ENCODE measurements around the gene HLA-G. TPM values are rescaled to one million over a fixed set of nuclear protein-coding genes. Genes with fewer than 3 reads are reported as not detected.

The HLA-G gene
- total RNA-seq, 2 experiments from 2014 or later, result 3.0 to 3.8 TPM

DNA sequence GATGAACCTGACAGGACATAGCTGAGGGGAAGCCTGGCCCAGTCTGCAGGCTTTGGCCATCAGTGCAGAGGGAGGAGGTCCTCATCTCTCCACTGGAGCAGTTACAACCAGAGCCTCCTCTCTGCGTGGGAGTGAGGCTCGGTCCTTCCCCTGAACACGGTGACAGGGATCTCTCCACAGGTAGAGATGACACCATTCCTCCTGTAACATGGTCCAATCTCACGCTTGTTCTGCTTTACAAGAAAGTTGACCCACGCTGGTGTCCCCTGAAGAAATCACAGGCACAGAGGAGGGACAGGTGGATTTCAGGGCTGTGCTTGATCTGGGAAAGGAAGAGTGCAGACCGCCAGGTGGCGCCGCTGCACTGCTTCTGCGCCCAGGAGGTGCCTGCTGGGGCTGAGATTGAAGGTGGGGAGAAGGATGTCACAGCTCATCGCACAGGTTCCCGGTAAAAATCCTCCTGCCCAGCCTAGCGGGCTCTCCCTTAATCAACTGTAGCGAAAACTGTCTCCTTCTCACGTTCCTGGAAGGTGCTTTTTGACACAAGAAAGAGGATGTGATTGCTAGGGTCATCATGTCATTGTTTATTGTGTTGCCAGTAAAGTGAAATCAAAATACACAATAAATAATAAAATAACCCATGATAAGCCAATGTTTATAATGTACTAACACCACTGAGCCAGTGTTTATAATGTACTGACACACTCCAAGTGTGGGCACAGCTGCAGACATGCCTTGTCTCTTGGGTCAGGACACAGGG lies 20.4 kb downstream of the HLA-G start:
- ChIA-PET CTCF (interaction anchor here (0.6 to 3.4 kb wide), 35 partner anchors 8 to 323 kb away, joined by 3 to 43 read pairs (median 4); partner anchors contain the start of gene POLR1H), POLR2A (interaction anchor here (0.6 to 0.9 kb wide), 2 partner anchors 15 to 97 kb away, joined by 3 to 5 read pairs; no protein-coding TSS in a partner anchor)
- peaks cover 46% of the 10 kb centered on the region for H3K27me3 Mint-ChIP-seq
- ATAC-seq, result peak; percentile 78
- no peaks in the 10 kb centered on the region for H3K9me3 Mint-ChIP-seq
- peaks cover 29% of the 10 kb centered on the region for H3K4me1 Mint-ChIP-seq (ENCODE audit: low read depth)
- no peak overlapping the region for H3K4me3 Mint-ChIP-seq
- DNase-seq, result peak; percentile 90
- H3K36me3 Mint-ChIP-seq (ENCODE audit: low read depth), result no peaks in the 10 kb centered on the region
- intact Hi-C loops (cut with micrococcal nuclease), result loop anchor here (2.0 to 5.0 kb wide), 2 partner anchors 119 to 165 kb away; no protein-coding TSS in a partner anchor
- no peak overlapping the region for H3K27ac Mint-ChIP-seq
- TF ChIP-seq, protein P1, sequence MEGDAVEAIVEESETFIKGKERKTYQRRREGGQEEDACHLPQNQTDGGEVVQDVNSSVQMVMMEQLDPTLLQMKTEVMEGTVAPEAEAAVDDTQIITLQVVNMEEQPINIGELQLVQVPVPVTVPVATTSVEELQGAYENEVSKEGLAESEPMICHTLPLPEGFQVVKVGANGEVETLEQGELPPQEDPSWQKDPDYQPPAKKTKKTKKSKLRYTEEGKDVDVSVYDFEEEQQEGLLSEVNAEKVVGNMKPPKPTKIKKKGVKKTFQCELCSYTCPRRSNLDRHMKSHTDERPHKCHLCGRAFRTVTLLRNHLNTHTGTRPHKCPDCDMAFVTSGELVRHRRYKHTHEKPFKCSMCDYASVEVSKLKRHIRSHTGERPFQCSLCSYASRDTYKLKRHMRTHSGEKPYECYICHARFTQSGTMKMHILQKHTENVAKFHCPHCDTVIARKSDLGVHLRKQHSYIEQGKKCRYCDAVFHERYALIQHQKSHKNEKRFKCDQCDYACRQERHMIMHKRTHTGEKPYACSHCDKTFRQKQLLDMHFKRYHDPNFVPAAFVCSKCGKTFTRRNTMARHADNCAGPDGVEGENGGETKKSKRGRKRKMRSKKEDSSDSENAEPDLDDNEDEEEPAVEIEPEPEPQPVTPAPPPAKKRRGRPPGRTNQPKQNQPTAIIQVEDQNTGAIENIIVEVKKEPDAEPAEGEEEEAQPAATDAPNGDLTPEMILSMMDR (IDR thresholded peaks at IDR 0.05), result peak; percentile 99

DNA sequence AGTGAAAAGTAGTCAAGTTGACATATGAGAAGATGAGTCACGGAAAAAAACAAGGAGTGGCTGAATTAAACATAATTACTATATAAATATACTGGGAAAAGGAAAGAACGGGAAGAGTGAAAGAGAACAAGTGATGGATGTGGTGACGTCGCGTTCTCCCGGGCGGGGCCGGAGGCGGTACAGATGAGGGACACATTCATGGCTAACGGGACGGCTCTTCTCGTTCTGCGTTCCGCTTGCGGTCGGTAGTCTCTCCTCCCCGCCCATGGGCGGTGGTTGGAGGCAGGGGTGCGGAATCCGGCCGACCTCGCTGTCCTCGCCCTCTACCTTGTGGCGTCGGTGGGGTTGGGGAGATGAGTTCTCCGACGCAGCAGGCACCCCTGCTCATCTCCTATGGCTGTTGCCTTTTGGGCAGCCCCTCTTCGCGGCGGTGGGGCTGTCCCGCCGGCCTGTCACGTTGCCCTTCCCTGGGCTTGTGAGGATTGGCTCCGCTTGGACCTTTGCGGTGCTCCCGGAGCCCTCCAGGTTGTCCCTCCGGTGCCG lies 22.5 kb downstream of the HLA-G start:
- ChIA-PET POLR2A (no interaction called here), CTCF (interaction anchor here (2.4 to 2.9 kb wide), 2 partner anchors 163 to 280 kb away, joined by 10 to 24 read pairs; no protein-coding TSS in a partner anchor)
- TF ChIP-seq, protein P1 (IDR thresholded peaks at IDR 0.05), result no peak
- intact Hi-C loops (cut with micrococcal nuclease), result no loop called here
- Mint-ChIP-seq H3K4me1 (ENCODE audit: low read depth) (peaks cover 23% of the 10 kb centered on the region), H3K9me3 (no peaks in the 10 kb centered on the region), H3K36me3 (ENCODE audit: low read depth) (no peaks in the 10 kb centered on the region), H3K27ac (no peak overlapping the region), H3K4me3 (peak overlapping the region; percentile 60), H3K27me3 (peaks cover 49% of the 10 kb centered on the region)
- DNase-seq (peak; percentile 42), ATAC-seq (peak; percentile 14)

DNA sequence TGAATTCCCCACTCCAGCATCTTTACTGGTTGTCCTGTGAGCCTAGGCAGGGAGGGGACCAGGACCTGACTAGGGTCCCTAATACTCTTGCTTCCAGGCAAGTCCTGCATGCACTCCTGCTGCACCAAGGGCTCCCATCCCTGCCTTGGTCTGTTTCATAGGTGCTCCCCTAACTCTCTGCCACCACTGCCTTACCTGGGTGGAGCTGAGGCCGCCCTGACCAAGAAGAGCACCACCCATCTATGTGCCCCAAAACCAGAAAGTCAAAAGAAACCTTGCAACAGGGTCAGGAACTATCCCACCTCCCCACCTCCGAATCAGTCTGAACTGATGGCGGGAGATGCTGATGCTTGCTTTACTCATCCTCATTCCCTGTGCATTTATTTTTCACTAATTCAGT lies 23.6 kb downstream of the HLA-G start:
- intact Hi-C loops (cut with micrococcal nuclease), result no loop called here
- no peaks in the 10 kb centered on the region for H3K36me3 Mint-ChIP-seq (ENCODE audit: low read depth)

DNA sequence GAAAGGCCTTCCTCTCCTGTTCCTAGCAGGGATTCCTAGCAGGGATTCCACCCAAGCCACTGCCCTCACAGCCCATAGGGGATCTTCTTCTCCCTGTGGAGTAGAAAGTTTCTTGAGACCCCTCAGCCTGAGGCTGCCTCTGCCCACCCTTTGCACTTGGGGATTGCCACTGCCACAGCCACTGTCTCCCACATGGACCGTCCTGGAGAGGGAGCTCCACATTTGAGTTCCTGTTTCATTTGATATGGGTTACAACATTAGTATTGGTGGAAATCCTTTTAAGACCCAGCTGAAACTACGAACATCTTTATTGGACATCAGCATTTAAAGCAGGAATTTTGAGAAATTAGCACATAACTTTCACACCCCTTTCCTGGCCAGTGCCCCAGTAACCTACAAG lies 25.6 kb downstream of the HLA-G start:
- intact Hi-C loops (cut with micrococcal nuclease), result no loop called here
- Mint-ChIP-seq H3K27ac (no peak overlapping the region), H3K36me3 (ENCODE audit: low read depth) (no peaks in the 10 kb centered on the region), H3K4me1 (ENCODE audit: low read depth) (peaks cover 12% of the 10 kb centered on the region), H3K9me3 (no peaks in the 10 kb centered on the region), H3K27me3 (peaks cover 48% of the 10 kb centered on the region), H3K4me3 (no peak overlapping the region)
- CTCF ChIA-PET, result interaction anchor here (1.4 kb wide), 1 partner anchor 161 kb away, joined by 3 read pairs; no protein-coding TSS in a partner anchor
- ATAC-seq (no peak), DNase-seq (no peak)
- POLR2A ChIA-PET, result no interaction called here
- TF ChIP-seq, protein P1 (IDR thresholded peaks at IDR 0.05), result no peak

More for the DNA sequence above, 23.6 kb downstream of the HLA-G start:
- ChIA-PET CTCF (interaction anchor here (1.0 to 2.4 kb wide), 3 partner anchors 17 to 252 kb away, joined by 3 to 10 read pairs (median 3); no protein-coding TSS in a partner anchor), POLR2A (interaction anchor here (1.4 kb wide), 1 partner anchor 114 kb away, joined by 4 read pairs; no protein-coding TSS in a partner anchor)
- DNase-seq, result no peak
- no peak overlapping the region for H3K4me3 Mint-ChIP-seq
- H3K27me3 Mint-ChIP-seq, result peaks cover 52% of the 10 kb centered on the region
- H3K9me3 Mint-ChIP-seq, result no peaks in the 10 kb centered on the region
- H3K27ac Mint-ChIP-seq, result no peak overlapping the region
- peaks cover 18% of the 10 kb centered on the region for H3K4me1 Mint-ChIP-seq (ENCODE audit: low read depth)
- no peak for ATAC-seq
- TF ChIP-seq, protein P1 (IDR thresholded peaks at IDR 0.05), result no peak

DNA sequence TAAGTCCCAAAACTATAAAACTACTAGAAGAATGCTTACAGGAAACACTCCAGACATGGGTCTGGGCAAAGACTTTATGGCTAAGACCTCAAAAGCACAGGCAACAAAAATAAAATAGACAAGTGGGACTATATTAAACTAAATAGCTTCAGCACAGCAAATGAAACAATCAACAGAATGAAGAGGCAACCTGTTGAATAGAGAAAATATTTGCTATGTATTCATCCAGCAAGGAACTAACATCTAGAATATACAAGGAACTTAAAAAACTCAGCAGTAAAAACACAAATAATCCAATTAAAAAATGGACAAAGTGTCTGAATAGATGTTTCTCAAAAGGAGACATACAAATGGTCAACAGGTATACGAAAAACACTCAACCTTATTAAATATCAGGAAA lies 30.4 kb downstream of the HLA-G start:
- POLR2A ChIA-PET, result no interaction called here
- ATAC-seq (no peak), DNase-seq (no peak)
- Mint-ChIP-seq H3K4me3 (no peak overlapping the region), H3K9me3 (no peaks in the 10 kb centered on the region), H3K27ac (no peak overlapping the region), H3K36me3 (ENCODE audit: low read depth) (no peaks in the 10 kb centered on the region), H3K4me1 (ENCODE audit: low read depth) (no peaks in the 10 kb centered on the region), H3K27me3 (peaks cover 29% of the 10 kb centered on the region)
- CTCF ChIA-PET, result no interaction called here
- intact Hi-C loops (cut with micrococcal nuclease), result no loop called here
- TF ChIP-seq, protein P1 (IDR thresholded peaks at IDR 0.05), result no peak
